WTC11 (cell line): ENCODE measurements around the gene TM9SF4. TPM values are rescaled to one million over a fixed set of nuclear protein-coding genes. Genes with fewer than 3 reads are reported as not detected.

Experiments
- CREM ChIP-seq: sonication (generic); formaldehyde crosslinking; IDR thresholded peaks from 2 replicates; pipeline ENCODE4 v1.8.1; 2022; ENCODE audit warnings: mild to moderate bottlenecking, missing genetic modification reagents, moderate library complexity
- ETV6 ChIP-seq: sonication (generic); formaldehyde crosslinking; IDR thresholded peaks from 2 replicates; pipeline ENCODE4 v1.8.1; 2022; ENCODE audit warnings: mild to moderate bottlenecking, missing genetic modification reagents
- GTF2I ChIP-seq: fragments of 250-450 bp; sonication (Bioruptor Pico); conservative IDR thresholded peaks from 2 replicates; pipeline ENCODE4 v1.4.0; 2021; ENCODE audit warnings: mild to moderate bottlenecking
- MXD4 ChIP-seq: fragments of 250-450 bp; sonication (Bioruptor Pico); IDR thresholded peaks from 2 replicates; pipeline ENCODE4 v1.8.0; 2021; ENCODE audit warnings: mild to moderate bottlenecking, moderate library complexity, borderline replicate concordance
- NFE2L1 ChIP-seq: sonication (generic); formaldehyde crosslinking; IDR thresholded peaks from 2 replicates; pipeline ENCODE4 v1.8.1; 2023; ENCODE audit warnings: missing genetic modification reagents
- SP1 ChIP-seq: sonication (generic); formaldehyde crosslinking; conservative IDR thresholded peaks from 2 replicates; pipeline ENCODE4 v1.8.1; 2022; ENCODE audit warnings: missing genetic modification reagents
- TEAD1 ChIP-seq: sonication (generic); formaldehyde crosslinking; IDR thresholded peaks from 2 replicates; pipeline ENCODE4 v1.8.0; 2022; ENCODE audit warnings: mild to moderate bottlenecking, missing genetic modification reagents
- ZNF232 ChIP-seq: sonication (generic); formaldehyde crosslinking; IDR thresholded peaks from 2 replicates; pipeline ENCODE4 v1.8.0; 2022; ENCODE audit warnings: mild to moderate bottlenecking, missing genetic modification reagents
- ZNF416 ChIP-seq: fragments of 250-450 bp; sonication (Bioruptor Pico); IDR thresholded peaks from 2 replicates; pipeline ENCODE4 v1.9.0; 2021; ENCODE audit warnings: mild to moderate bottlenecking, inconsistent platforms
- total RNA-seq: library from RNA; stranded (reverse); gene quantifications from 3 replicates; pipeline ENCODE4 v1.2.3, GENCODE V29; 2021
- TF ChIP-seq, protein P1 (sequence below): fragments of 250-450 bp; sonication (Bioruptor Pico); IDR thresholded peaks from 2 replicates; pipeline ENCODE4 v1.9.0; 2021; ENCODE audit warnings: mild to moderate bottlenecking
- TF ChIP-seq, protein P2 (sequence below): sonication (generic); formaldehyde crosslinking; conservative IDR thresholded peaks from 2 replicates; pipeline ENCODE4 v1.8.1; 2023; ENCODE audit warnings: mild to moderate bottlenecking, low read depth, missing genetic modification reagents, moderate library complexity
- TF ChIP-seq, protein P3 (sequence below): sonication (generic); formaldehyde crosslinking; IDR thresholded peaks from 2 replicates; pipeline ENCODE4 v1.8.1; 2023; ENCODE audit warnings: mild to moderate bottlenecking, moderate library complexity, missing genetic modification reagents
- TF ChIP-seq, protein P4 (sequence below): fragments of 250-450 bp; sonication (Bioruptor Pico); IDR thresholded peaks from 2 replicates; pipeline ENCODE4 v1.9.0; 2021; ENCODE audit warnings: moderate library complexity, mild to moderate bottlenecking, inconsistent platforms, borderline replicate concordance
- TF ChIP-seq, protein P5 (sequence below): sonication (generic); formaldehyde crosslinking; IDR thresholded peaks from 2 replicates; pipeline ENCODE4 v1.8.1; 2023; ENCODE audit warnings: mild to moderate bottlenecking, missing genetic modification reagents, moderate library complexity
- TF ChIP-seq, protein P6 (sequence below): sonication (generic); formaldehyde crosslinking; IDR thresholded peaks from 2 replicates; pipeline ENCODE4 v1.8.0; 2023; ENCODE audit warnings: missing genetic modification reagents, mild to moderate bottlenecking, borderline replicate concordance
- TF ChIP-seq, protein P7 (sequence below): sonication (generic); formaldehyde crosslinking; IDR thresholded peaks from 2 replicates; pipeline ENCODE4 v1.8.1; 2022; ENCODE audit warnings: mild to moderate bottlenecking, moderate library complexity, missing genetic modification reagents
- TF ChIP-seq, protein P8 (sequence below): sonication (generic); formaldehyde crosslinking; IDR thresholded peaks from 2 replicates; pipeline ENCODE4 v1.8.1; 2022; ENCODE audit warnings: low read depth, missing genetic modification reagents, borderline replicate concordance
- TF ChIP-seq, protein P9 (sequence below): fragments of 250-450 bp; sonication (Bioruptor Pico); IDR thresholded peaks from 2 replicates; pipeline ENCODE4 v1.9.0; 2021; ENCODE audit warnings: mild to moderate bottlenecking
- TF ChIP-seq, protein P10 (sequence below): fragments of 250-450 bp; sonication (Bioruptor Pico); IDR thresholded peaks from 2 replicates; pipeline ENCODE4 v2.1.2; 2022; ENCODE audit warnings: mild to moderate bottlenecking, moderate library complexity

TM9SF4 gene
- total RNA-seq, 1 experiment from 2014 or later, result 44.8 TPM

DNA sequence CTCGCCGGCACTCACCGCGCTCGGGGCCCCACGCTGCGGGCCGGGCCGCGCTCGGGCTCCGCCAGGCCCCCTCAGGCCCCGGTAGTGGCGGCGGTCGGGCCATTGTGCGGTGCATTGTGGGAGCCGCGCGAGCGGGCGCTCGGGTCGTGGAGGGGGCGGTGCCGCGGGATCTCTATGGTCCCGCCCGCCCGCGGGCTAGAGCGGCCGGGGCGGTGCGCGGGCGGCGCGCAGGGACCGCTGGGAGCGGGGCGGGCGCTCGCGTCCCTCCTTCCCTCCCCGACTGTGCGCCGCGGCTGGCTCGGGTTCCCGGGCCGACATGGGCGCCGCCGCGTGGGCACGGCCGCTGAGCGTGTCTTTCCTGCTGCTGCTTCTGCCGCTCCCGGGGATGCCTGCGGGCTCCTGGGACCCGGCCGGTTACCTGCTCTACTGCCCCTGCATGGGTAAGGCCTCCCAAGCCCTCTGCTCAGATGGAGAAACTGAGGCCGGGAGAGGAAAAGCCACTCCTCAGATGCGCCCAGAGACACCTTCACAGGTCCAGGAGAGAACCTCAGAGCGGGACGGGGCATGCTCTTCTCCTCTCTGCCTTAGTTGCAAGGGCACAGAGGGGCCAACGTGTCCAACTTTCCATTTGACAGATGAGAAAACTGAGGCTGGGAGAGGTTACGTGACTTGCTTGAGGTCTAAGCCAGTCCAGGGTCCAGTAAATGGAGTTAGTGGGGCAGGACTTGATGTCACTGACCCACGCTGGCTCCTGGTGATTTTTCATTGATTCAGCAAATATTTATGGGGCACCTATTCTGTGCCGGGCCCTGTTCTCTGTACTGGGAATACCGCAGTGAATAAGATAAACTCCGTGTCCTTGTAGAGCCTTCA, 98.3 kb downstream of the TM9SF4 start, which contains the start of the genes PLAGL2 and POFUT1 (continued):
- TF ChIP-seq, protein P1, sequence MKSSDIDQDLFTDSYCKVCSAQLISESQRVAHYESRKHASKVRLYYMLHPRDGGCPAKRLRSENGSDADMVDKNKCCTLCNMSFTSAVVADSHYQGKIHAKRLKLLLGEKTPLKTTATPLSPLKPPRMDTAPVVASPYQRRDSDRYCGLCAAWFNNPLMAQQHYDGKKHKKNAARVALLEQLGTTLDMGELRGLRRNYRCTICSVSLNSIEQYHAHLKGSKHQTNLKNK (CRISPR knock-in tag), result no peak
- TF ChIP-seq MXD4 (CRISPR knock-in tag) (no peak), SP1 (CRISPR knock-in tag) (peak; percentile 95), ETV6 (CRISPR knock-in tag) (peak; percentile 62; the same call in 1 of the 2 replicates), CREM (peak; percentile 81; the same call in 1 of the 2 replicates), ZNF416 (CRISPR knock-in tag) (no peak), NFE2L1 (CRISPR knock-in tag) (no peak), ZNF232 (no peak), TEAD1 (CRISPR knock-in tag) (peak; percentile 63; the same call in 1 of the 2 replicates), GTF2I (CRISPR knock-in tag) (peak; percentile 73)
- TF ChIP-seq, protein P2, sequence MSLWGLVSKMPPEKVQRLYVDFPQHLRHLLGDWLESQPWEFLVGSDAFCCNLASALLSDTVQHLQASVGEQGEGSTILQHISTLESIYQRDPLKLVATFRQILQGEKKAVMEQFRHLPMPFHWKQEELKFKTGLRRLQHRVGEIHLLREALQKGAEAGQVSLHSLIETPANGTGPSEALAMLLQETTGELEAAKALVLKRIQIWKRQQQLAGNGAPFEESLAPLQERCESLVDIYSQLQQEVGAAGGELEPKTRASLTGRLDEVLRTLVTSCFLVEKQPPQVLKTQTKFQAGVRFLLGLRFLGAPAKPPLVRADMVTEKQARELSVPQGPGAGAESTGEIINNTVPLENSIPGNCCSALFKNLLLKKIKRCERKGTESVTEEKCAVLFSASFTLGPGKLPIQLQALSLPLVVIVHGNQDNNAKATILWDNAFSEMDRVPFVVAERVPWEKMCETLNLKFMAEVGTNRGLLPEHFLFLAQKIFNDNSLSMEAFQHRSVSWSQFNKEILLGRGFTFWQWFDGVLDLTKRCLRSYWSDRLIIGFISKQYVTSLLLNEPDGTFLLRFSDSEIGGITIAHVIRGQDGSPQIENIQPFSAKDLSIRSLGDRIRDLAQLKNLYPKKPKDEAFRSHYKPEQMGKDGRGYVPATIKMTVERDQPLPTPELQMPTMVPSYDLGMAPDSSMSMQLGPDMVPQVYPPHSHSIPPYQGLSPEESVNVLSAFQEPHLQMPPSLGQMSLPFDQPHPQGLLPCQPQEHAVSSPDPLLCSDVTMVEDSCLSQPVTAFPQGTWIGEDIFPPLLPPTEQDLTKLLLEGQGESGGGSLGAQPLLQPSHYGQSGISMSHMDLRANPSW (CRISPR knock-in tag), result no peak
- TF ChIP-seq, protein P3, sequence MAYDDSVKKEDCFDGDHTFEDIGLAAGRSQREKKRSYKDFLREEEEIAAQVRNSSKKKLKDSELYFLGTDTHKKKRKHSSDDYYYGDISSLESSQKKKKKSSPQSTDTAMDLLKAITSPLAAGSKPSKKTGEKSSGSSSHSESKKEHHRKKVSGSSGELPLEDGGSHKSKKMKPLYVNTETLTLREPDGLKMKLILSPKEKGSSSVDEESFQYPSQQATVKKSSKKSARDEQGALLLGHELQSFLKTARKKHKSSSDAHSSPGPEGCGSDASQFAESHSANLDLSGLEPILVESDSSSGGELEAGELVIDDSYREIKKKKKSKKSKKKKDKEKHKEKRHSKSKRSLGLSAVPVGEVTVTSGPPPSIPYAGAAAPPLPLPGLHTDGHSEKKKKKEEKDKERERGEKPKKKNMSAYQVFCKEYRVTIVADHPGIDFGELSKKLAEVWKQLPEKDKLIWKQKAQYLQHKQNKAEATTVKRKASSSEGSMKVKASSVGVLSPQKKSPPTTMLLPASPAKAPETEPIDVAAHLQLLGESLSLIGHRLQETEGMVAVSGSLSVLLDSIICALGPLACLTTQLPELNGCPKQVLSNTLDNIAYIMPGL (CRISPR knock-in tag), result 0 out of 2 replicates have a peak, but pooled peaks have one; percentile 16
- TF ChIP-seq, protein P4, sequence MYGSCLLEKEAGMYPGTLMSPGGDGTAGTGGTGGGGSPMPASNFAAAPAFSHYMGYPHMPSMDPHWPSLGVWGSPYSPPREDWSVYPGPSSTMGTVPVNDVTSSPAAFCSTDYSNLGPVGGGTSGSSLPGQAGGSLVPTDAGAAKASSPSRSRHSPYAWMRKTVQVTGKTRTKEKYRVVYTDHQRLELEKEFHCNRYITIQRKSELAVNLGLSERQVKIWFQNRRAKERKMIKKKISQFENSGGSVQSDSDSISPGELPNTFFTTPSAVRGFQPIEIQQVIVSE, result no peak
- TF ChIP-seq, protein P5, sequence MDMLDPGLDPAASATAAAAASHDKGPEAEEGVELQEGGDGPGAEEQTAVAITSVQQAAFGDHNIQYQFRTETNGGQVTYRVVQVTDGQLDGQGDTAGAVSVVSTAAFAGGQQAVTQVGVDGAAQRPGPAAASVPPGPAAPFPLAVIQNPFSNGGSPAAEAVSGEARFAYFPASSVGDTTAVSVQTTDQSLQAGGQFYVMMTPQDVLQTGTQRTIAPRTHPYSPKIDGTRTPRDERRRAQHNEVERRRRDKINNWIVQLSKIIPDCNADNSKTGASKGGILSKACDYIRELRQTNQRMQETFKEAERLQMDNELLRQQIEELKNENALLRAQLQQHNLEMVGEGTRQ, result no peak
- TF ChIP-seq, protein P6, sequence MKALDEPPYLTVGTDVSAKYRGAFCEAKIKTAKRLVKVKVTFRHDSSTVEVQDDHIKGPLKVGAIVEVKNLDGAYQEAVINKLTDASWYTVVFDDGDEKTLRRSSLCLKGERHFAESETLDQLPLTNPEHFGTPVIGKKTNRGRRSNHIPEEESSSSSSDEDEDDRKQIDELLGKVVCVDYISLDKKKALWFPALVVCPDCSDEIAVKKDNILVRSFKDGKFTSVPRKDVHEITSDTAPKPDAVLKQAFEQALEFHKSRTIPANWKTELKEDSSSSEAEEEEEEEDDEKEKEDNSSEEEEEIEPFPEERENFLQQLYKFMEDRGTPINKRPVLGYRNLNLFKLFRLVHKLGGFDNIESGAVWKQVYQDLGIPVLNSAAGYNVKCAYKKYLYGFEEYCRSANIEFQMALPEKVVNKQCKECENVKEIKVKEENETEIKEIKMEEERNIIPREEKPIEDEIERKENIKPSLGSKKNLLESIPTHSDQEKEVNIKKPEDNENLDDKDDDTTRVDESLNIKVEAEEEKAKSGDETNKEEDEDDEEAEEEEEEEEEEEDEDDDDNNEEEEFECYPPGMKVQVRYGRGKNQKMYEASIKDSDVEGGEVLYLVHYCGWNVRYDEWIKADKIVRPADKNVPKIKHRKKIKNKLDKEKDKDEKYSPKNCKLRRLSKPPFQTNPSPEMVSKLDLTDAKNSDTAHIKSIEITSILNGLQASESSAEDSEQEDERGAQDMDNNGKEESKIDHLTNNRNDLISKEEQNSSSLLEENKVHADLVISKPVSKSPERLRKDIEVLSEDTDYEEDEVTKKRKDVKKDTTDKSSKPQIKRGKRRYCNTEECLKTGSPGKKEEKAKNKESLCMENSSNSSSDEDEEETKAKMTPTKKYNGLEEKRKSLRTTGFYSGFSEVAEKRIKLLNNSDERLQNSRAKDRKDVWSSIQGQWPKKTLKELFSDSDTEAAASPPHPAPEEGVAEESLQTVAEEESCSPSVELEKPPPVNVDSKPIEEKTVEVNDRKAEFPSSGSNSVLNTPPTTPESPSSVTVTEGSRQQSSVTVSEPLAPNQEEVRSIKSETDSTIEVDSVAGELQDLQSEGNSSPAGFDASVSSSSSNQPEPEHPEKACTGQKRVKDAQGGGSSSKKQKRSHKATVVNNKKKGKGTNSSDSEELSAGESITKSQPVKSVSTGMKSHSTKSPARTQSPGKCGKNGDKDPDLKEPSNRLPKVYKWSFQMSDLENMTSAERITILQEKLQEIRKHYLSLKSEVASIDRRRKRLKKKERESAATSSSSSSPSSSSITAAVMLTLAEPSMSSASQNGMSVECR (CRISPR knock-in tag), result no peak
- TF ChIP-seq, protein P7, sequence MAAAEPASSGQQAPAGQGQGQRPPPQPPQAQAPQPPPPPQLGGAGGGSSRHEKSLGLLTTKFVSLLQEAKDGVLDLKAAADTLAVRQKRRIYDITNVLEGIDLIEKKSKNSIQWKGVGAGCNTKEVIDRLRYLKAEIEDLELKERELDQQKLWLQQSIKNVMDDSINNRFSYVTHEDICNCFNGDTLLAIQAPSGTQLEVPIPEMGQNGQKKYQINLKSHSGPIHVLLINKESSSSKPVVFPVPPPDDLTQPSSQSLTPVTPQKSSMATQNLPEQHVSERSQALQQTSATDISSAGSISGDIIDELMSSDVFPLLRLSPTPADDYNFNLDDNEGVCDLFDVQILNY (CRISPR knock-in tag), result peak; percentile 86; the same call in 1 of the 2 replicates
- TF ChIP-seq, protein P8, sequence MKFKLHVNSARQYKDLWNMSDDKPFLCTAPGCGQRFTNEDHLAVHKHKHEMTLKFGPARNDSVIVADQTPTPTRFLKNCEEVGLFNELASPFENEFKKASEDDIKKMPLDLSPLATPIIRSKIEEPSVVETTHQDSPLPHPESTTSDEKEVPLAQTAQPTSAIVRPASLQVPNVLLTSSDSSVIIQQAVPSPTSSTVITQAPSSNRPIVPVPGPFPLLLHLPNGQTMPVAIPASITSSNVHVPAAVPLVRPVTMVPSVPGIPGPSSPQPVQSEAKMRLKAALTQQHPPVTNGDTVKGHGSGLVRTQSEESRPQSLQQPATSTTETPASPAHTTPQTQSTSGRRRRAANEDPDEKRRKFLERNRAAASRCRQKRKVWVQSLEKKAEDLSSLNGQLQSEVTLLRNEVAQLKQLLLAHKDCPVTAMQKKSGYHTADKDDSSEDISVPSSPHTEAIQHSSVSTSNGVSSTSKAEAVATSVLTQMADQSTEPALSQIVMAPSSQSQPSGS, result no peak
- TF ChIP-seq, protein P9, sequence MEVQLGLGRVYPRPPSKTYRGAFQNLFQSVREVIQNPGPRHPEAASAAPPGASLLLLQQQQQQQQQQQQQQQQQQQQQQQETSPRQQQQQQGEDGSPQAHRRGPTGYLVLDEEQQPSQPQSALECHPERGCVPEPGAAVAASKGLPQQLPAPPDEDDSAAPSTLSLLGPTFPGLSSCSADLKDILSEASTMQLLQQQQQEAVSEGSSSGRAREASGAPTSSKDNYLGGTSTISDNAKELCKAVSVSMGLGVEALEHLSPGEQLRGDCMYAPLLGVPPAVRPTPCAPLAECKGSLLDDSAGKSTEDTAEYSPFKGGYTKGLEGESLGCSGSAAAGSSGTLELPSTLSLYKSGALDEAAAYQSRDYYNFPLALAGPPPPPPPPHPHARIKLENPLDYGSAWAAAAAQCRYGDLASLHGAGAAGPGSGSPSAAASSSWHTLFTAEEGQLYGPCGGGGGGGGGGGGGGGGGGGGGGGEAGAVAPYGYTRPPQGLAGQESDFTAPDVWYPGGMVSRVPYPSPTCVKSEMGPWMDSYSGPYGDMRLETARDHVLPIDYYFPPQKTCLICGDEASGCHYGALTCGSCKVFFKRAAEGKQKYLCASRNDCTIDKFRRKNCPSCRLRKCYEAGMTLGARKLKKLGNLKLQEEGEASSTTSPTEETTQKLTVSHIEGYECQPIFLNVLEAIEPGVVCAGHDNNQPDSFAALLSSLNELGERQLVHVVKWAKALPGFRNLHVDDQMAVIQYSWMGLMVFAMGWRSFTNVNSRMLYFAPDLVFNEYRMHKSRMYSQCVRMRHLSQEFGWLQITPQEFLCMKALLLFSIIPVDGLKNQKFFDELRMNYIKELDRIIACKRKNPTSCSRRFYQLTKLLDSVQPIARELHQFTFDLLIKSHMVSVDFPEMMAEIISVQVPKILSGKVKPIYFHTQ (CRISPR knock-in tag), result no peak
- TF ChIP-seq, protein P10, sequence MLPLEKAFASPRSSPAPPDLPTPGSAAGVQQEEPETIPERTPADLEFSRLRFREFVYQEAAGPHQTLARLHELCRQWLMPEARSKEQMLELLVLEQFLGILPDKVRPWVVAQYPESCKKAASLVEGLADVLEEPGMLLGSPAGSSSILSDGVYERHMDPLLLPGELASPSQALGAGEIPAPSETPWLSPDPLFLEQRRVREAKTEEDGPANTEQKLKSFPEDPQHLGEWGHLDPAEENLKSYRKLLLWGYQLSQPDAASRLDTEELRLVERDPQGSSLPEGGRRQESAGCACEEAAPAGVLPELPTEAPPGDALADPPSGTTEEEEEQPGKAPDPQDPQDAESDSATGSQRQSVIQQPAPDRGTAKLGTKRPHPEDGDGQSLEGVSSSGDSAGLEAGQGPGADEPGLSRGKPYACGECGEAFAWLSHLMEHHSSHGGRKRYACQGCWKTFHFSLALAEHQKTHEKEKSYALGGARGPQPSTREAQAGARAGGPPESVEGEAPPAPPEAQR, result no peak
